ENCODE results near the gene SLC6A20. TPM values are rescaled to one million over a fixed set of nuclear protein-coding genes. Genes with fewer than 3 reads are reported as not detected.

The SLC6A20 gene
- total RNA-seq, 4 donors from 2014 or later, result 0.19 to 0.33 (median 0.29) TPM; not detected in 1

- no peak for TF ChIP-seq POLR2AphosphoS5 (IDR thresholded peaks at IDR 0.05)
- TF ChIP-seq, protein P1, sequence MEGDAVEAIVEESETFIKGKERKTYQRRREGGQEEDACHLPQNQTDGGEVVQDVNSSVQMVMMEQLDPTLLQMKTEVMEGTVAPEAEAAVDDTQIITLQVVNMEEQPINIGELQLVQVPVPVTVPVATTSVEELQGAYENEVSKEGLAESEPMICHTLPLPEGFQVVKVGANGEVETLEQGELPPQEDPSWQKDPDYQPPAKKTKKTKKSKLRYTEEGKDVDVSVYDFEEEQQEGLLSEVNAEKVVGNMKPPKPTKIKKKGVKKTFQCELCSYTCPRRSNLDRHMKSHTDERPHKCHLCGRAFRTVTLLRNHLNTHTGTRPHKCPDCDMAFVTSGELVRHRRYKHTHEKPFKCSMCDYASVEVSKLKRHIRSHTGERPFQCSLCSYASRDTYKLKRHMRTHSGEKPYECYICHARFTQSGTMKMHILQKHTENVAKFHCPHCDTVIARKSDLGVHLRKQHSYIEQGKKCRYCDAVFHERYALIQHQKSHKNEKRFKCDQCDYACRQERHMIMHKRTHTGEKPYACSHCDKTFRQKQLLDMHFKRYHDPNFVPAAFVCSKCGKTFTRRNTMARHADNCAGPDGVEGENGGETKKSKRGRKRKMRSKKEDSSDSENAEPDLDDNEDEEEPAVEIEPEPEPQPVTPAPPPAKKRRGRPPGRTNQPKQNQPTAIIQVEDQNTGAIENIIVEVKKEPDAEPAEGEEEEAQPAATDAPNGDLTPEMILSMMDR (IDR thresholded peaks at IDR 0.05), result no peak
- TF ChIP-seq EP300 (IDR thresholded peaks at IDR 0.05), result no peak
- no peak for TF ChIP-seq POLR2A (IDR thresholded peaks at IDR 0.05; ENCODE audit: low read depth)
- Histone ChIP-seq H3K27me3 (no peaks in the 10 kb centered on the region), H3K4me1 (no peaks in the 10 kb centered on the region), H3K36me3 (peaks cover 11 to 52% (median 49%) of the 10 kb centered on the region in 4 donors), H3K27ac (replicated peaks in 1 of 4) (no peak overlapping the region), H3K9me3 (no peaks in the 10 kb centered on the region), H3K4me3 (no peak overlapping the region)
- WGBS, result 79% methylated on average over 6 of the region's 8 CpGs
- intact Hi-C loops (cut with DNase I), result no loop called here
- DNase-seq (ENCODE audit: extremely low spot score), result no peak
Measured at GRCh38 chr3:45748068-45748467, 48.3 kb downstream of the SLC6A20 start.

- H3K27me3 ChIP-seq, result no peaks in the 10 kb centered on the region
- H3K36me3 ChIP-seq, result peaks cover 18 to 63% (median 53%) of the 10 kb centered on the region in 4 donors
- intact Hi-C loops (cut with DNase I), result no loop called here
- H3K4me1 ChIP-seq, result no peaks in the 10 kb centered on the region
- H3K4me3 ChIP-seq, result no peak overlapping the region
- DNase-seq (ENCODE audit: extremely low spot score), result no peak
- no peak overlapping the region for H3K27ac ChIP-seq (replicated peaks in 1 of 4)
- no peaks in the 10 kb centered on the region for H3K9me3 ChIP-seq
- TF ChIP-seq POLR2AphosphoS5 (IDR thresholded peaks at IDR 0.05) (no peak), POLR2A (IDR thresholded peaks at IDR 0.05; ENCODE audit: low read depth) (no peak), EP300 (IDR thresholded peaks at IDR 0.05) (no peak)
- TF ChIP-seq, protein P1 (IDR thresholded peaks at IDR 0.05), result no peak
- 92% methylated on average over 9 of the region's 18 CpGs for WGBS
Measured at GRCh38 chr3:45746777-45747622, 49.3 kb downstream of the SLC6A20 start.

GRCh38 chr3:45746165-45746776 is 50.1 kb downstream of the SLC6A20 start:
- intact Hi-C loops (cut with DNase I), result no loop called here
- no peaks in the 10 kb centered on the region for H3K9me3 ChIP-seq

GRCh38 chr3:45742461-45743089 is 53.8 kb downstream of the SLC6A20 start:
- TF ChIP-seq, protein P1 (IDR thresholded peaks at IDR 0.05), result no peak
- no peak for TF ChIP-seq POLR2A (IDR thresholded peaks at IDR 0.05; ENCODE audit: low read depth)
- Histone ChIP-seq H3K4me3 (no peak overlapping the region), H3K4me1 (no peaks in the 10 kb centered on the region), H3K27me3 (no peaks in the 10 kb centered on the region), H3K27ac (replicated peaks in 1 of 4) (no peak overlapping the region), H3K9me3 (no peaks in the 10 kb centered on the region), H3K36me3 (peaks cover 55 to 100% (median 89%) of the 10 kb centered on the region in 4 donors)
- intact Hi-C loops (cut with DNase I), result no loop called here
- no peak for DNase-seq (ENCODE audit: extremely low spot score)
- 95% methylated on average over 4 of the region's 4 CpGs for WGBS

More at GRCh38 chr3:45746165-45746776, 50.1 kb downstream of the SLC6A20 start:
- Histone ChIP-seq H3K27me3 (no peaks in the 10 kb centered on the region), H3K4me1 (no peaks in the 10 kb centered on the region), H3K36me3 (peaks cover 22 to 70% (median 59%) of the 10 kb centered on the region in 4 donors), H3K4me3 (no peak overlapping the region), H3K27ac (replicated peaks in 1 of 4) (no peak overlapping the region)
- DNase-seq (ENCODE audit: extremely low spot score), result no peak
- WGBS, result 97% methylated on average over 11 of the region's 32 CpGs
- TF ChIP-seq POLR2A (IDR thresholded peaks at IDR 0.05; ENCODE audit: low read depth) (no peak), POLR2AphosphoS5 (IDR thresholded peaks at IDR 0.05) (no peak), EP300 (IDR thresholded peaks at IDR 0.05) (no peak)
- TF ChIP-seq, protein P1 (IDR thresholded peaks at IDR 0.05), result no peak

All from esophagus muscularis mucosa (tissue), 4 donors.